Measurements from ENCODE around the gene ALDOA.
"Not testable (repeated sequence)": the region's sequence is repeated elsewhere in the genome, so short reads cannot be mapped to it uniquely, and the experiment has no call there.

The ALDOA gene

DNA sequence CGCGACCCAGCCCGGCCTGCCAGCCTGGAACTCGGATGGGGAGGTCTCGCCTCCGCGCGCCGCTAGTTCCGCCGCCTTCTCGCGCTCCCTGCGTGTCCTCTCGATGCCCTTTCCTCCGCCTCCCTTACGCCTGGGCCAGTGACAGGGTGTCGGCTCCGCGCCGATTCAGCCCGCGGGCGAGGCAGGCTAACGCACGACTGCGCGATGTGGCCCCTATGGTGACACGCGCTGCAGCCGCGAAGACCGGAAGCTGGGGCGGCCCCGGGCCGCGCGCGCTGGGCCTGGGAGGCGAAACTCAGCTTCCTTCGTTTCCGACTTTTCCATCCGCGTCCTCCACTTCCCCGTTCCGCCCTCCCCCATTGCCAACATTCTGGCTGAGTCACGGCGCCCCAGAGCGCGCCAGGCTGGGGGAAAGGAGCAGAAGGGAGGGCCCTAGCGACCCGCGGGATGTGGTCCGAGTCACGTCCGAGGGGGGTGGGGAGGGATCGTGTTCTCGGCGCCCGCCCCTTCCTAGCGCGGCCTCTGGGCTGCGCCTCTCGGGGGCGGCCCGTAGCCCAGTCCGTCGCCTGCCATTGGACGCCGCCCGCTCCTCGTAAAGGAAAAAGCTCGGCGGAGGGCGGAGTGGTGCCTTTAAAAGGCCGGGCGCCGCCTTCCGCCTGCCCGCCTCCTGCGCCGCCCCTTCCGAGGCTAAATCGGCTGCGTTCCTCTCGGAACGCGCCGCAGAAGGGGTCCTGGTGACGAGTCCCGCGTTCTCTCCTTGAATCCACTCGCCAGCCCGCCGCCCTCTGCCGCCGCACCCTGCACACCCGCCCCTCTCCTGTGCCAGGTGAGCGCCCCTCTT lies at the start of gene ALDOA:
Gene ALDOA, plus strand, starts transcription at position 659 of the 841 bp plus-strand sequence. CDS start 1,138 bp downstream, outside the sequence.
- peak; percentile 98 for DNase-seq

DNA sequence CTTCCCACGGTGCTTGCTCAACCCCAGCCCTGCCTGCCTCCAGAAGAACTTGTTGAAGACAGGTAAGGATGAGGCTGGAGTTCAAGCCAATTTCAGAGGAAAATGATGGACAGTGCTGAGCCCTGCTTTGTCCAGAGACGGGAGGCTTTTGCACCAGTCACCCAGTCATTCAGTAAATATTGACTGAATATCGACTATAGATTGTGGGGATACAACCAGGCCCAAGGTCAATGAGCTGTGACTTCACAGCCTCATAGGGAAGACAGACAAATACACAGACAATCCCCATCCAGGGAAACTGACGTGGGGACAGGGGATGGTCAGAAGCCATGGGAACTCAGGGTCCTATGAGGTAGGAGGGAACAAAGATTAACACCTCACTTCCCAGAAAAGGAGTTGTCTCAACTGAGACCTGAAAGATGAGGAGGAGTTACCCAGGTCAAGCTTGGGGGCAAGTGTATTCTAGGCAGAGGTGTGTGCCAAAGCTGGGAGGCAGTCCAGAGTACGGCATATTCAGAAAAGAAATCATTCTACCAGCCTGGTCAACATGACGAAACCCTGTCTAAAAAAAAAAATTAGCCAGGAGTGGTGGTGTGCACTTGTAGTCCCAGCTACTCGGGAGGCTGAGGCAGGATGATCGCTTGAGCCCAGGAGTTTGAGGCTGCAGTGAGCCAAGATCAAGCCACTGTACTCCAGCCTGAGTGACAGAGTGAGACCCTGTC lies 48.8 kb upstream of the ALDOA start:
- no peak for DNase-seq

DNA sequence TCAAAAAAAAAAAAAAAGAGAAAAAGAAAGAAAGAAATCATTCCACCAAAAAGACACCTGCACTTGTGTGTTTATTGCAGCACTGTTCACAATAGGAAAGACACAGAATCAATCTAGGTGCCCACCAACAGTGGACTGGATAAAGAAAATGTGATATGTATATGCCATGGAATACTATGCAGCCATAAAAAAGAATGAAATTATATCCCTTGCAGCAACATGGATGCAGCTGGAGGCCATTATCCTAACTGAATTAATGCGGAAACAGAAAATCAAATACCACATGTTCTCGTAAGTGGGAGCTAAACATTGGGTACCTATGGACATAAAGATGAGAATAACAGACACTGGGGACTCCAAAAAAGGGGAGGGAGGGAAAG lies 48.3 kb upstream of the ALDOA start:
- DNase-seq = no peak

DNA sequence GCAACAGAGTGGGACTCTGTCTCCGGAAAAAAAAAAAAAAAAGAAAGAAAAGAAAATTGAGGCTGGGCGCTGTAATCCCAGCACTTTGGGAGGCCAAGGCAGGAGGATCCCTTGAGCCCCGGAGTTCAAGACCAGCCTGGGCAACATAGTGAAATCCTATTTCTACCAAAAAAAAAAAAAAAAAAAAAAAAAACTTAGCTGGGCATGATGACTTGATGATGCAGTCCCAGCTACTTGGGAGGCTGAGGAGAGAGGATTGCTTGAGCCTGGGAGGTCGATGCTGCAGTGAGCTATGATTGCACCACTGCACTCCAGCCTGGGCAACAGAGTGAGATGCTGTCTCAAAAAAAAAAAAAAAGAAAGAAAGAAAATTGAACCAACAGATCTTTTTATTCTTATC lies 47.6 kb upstream of the ALDOA start:
- DNase-seq = not testable (repeated sequence)

DNA sequence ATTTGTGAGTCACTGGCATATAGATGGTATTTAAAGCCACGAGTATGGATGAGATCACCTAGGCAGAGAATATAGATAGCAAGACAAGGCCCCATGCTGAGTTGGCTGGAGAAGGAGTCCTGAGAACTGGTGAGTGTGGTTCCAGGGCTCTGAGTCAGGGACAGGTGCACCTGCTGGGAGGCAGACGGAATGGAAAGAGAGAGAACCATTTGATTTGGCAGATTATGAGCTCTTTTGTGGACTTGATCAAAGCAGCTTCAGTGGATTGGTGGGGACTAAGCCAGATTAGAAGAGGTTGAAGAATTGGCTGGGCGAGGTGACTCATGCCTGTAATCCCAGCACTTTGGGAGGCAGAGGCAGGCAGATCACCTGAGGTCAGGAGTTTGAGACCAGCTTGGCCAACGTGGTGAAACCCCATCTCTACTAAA lies 46.8 kb upstream of the ALDOA start:
- DNase-seq = no peak

DNA sequence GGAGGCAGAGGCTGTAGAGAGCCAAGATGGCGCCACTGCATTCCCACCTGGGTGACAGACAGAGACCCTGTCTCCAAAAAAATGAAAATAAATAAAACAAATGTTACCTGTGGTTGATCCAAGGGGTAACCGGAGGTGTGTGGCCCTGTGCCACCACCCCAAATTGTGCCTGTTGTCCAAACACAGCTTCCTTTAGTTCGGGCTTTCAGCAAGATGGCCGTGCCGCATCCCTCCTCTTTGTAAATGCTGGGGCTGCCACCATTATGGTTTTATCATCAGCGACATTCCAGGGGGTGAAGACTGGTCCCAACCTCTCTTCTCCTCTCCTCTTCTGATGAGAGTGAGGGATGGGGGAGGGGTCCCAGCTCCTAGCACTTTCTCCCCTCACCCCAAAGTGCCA lies 42.7 kb upstream of the ALDOA start, which contains the start of gene C16orf92:
Gene C16orf92, plus strand, starts transcription at position 312 of the 400 bp plus-strand sequence. CDS start 143 bp downstream, outside the sequence.
- no peak for DNase-seq

DNA sequence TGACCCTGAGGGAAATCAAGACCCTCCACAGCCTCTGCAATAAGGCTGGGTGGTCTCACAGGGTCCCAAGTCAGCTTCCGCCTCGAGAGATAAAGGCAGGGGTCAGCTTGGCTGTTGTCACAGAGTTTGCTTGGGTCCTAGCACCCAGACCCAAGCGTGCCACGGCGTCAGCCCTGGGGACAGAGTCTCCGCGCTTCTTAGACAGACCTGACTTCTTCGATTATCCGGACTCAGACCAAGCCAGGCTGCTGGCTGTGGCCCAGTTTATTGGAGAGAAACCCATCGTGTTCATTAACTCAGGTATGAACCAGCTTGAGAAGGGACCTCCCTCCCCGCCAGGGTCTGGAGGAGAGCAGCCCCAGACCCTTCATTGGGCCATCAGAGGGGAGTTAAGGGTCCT lies 42.0 kb upstream of the ALDOA start:
- no peak for DNase-seq

DNA sequence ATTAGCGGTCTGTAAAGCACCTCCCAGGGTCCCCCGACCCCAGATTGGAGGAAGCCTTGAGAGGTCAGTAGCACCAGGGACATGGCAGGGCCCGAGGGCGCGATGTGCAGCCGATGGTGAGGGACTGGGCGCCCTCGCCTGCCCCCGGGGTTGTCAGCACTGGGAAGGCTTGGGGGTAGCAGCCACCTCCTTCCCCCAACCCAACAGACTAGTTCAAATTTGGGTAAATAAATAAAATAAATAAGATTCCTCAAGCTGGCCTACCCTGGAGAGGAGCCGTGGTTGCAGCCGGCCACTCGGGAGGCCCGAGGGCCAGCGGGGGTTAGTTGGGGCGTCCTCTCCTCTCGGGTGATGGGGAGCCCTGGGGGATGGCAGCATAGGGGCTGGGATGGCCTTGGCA lies 41.1 kb upstream of the ALDOA start:
- no peak for DNase-seq

DNA sequence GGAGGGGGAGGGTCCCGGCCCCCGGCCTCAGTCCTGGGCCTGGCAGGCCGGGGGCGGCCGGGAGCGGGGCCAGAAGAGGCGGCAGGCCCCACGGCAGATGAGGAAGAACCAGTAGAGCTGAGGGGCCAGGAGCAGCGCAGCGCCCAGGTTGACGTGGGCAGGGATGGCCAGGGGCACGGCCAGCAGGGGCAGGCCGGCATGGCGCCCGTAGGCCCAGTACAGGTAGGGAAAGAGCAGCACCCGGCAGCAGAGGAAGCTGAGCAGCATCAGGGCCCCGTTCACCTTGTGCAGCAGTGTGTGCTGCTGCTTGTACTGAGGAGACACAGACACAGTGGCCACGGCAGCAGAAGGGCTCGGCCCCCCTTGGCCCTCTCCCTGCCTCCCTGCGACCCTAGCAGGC lies 40.4 kb upstream of the ALDOA start:
- no peak for DNase-seq

DNA sequence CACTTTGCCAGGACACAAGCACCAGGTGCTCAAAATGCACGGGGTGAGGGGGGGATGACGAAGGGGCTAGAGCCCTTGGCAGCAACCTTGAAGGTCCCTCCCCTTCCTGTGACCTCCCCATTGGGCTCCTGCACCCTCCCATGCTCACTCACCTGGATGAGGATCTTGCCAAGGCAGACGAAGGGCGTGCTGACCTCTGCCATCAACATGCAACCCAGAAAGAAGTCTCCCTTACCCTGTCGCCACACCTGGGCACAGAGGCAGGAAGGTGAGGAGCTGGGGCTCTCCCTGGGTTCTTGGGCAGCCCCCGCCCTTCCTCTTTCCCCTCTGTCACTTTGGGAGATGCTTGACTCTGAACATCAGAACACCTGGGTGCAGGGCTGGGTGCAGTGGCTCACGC lies 40.0 kb upstream of the ALDOA start:
- no peak for DNase-seq

DNA sequence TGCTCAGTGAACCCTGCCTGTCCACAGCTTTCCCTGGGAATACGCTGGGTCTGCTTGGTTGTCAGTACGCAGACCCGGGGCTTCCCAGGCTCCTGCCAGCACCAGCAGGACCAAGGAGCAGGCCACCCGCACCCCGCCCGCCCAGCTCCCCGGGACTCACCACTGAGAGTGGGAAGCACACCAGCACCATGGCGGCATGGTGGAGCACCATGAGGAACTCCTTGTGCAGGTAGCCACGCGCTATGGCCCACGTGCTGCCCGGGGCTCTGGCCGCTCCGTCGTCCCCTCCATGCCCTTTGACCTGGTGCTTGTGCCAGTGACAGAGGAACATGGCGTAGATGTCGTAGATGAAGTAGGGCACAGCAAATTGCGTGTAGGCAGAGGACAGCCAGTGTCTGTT lies 39.1 kb upstream of the ALDOA start:
- no peak for DNase-seq

DNA sequence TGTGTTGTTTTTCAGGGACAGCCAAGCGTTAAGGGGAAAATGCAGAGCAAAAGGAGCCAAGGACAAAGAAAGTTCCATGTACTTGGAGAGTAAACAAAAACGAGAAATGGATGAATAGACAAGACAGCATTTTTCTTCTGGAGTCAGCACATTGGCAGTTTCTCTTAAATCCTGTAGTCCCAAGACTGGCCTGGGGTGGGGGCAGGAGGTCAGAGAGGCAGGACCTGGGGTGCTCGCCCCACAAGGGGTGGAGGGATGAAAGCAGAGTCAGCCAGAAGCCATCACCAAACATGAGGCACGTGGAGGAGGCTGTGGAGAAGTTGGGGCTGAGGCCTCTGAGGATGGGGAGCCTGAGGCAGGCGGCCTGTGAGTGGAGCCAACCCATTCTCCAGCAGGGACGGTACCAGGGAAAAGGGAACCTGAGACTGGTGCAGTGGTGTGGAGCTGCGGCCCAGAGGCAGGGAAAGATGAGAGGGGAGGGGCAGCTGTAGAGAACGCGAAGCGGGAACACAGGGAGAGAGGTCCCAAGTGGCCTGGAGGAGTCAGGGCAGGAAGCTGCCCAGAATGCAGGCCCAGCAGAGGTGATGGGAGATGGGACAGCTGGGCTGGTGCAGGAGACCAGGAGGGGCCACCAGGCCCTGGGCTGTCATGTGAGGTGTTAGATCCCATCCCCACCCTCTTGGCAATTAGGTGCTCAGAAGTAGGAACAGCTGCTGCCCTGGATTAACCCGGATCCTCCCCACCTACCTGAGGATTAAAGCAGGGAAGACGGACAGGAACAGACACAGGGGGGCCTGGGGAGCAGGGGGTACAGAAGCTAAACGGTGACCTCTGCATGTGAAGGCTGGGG lies 37.7 kb upstream of the ALDOA start:
- peak; percentile 38 for DNase-seq

DNA sequence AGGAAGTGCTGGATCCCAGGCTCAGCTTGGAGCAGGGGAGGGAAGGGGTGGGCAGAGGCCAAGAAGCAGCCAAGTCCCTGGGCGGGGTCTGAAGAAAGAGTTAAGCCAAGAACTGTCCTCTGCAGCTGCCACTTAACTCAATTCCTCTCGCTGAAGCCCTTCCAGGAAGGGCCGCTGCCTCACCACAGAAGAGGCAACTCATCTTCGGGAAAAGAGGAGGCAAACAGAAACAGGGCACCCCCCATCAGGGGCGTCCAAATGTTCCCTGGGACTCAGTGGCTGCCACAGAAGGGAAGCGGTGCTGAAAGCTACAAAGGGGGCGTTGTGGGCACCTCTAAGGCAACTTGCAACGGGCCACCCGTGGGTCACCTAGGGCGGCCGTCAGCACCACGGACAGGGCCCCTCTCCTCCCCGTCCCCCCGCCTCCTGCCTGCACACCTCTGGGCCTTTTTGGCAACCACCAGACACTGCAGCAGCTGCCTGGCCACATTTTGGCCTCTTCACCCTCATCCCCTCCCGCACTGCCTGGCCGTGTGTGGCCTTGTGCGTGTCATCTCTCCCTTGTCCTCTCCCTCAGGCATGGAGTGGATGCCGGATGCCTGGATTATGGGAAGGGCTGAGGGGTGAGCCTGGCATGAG lies 37.0 kb upstream of the ALDOA start:
- DNase-seq = peak; percentile 53

DNA sequence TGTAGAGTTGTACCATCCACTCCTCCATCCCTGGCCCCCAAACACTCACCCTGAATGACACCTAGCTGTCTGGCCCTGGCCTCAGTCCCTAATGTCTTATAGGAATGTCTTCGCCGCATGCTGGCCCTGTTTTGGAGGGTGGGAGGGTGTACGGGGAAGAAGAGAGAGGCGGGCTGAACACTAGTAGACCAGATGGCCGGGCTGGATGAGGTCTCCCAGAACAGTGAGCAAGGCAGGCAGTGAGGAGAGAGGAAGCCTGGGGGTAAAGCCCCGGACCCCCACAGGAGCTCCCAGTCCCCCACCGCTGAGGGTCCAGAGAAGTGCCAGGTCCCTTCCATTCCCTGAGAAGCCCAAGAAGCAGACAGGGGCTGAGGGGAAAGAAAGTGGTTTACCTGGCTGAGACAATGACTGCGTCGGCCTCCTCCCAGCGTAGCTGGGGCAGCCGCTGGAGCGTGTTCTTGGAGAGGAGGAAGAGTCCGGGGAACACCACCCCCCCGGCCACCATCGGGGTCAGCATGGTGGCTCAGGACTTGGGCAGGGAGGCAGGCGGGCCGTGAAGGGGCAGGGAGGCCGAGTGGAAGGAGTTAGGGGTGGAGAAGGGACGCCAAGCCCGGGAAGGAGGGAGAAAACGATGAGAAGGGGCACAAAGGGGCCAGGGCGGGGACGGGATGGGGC lies 35.4 kb upstream of the ALDOA start:
- DNase-seq = peak; percentile 41

DNA sequence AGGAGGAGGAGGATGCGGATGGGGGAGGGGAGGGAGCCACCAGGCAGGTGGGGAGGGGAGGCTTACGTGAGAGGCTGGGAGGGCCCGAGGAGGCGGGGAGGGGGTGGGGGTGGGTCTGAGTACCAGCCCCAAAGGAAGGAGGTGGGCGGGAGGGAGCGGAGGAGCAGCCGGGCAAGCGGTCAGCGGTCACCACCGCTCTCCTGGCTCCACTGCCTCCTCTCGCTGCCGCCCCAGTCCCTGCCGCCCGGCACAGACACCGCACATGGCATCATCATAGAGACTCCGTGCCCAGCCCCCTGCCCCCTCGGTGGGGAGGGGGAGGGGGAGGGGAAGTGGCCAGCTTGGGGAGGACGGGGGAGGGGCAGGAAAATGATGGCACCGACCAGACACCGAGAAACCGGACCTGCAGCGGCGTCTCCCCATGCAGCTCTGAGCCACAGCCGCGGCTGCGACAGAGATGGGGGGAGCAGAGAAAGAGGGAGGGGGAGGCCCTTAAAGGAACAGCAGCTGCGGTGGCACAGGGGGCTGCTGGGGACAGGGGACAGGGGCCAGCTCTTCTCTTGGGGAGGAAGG lies 34.6 kb upstream of the ALDOA start, which contains the start of gene TLCD3B:
Gene TLCD3B, minus strand, starts transcription at position 431 of the 573 bp plus-strand sequence. CDS start 744 bp downstream, outside the sequence.
- peak; percentile 75 for DNase-seq

DNA sequence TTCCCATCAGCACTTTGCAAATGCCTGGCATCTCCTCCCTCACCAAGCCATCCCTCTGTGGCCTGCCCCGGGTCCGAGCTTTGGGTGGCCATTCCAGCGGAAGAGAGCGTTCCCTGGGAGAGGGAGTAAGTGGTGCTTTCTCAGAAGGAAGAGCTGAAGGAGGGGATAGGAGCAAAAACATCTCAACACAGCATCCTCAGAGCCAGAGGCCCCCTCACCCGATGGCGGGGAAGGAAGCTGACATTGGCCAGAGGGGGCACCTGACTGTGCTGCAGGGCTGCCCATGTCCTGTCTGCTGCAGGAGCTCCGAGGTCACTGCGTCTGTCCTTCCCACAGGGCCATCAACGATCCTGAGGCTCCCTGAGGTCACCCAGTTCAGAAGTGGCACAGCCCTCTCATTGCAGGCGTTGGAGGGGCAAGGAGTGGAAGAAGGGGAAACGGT lies 34.1 kb upstream of the ALDOA start:
- no peak for DNase-seq

DNA sequence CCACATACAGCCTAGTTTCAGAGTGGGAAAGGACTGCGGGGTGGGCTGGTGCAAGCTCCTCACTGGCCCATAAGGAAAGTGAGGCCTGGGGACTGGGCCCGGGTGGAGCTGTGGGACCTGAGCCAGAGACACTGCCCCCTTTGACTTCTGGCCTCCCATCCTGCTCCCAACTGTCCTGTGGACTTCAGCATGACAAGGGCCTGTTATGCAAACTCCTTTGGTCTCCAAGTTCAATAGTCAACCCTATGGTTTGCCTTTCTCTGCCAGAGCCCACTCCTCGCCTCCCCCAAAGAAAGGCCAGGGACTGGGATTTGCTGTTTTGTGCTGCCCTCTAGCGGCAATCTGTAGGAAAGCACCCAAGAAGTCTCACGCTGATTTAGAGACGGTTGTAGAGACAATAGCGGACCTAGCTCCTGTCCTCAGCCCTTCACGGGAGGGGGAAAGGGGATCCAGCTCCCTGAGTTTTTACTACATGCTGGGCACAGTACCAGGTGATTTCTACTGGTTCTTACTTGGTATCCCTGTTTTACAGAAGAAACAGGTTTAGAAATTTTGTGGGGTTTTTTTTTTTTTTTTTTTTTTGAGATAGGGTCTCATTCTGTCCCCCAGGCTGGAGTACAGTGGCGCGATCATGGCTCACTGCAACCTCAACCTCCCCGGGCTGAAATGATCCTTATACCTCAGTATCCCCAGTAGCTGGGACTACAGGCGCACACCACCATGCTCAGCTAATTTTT lies 33.3 kb upstream of the ALDOA start:
- DNase-seq = peak; percentile 94

DNA sequence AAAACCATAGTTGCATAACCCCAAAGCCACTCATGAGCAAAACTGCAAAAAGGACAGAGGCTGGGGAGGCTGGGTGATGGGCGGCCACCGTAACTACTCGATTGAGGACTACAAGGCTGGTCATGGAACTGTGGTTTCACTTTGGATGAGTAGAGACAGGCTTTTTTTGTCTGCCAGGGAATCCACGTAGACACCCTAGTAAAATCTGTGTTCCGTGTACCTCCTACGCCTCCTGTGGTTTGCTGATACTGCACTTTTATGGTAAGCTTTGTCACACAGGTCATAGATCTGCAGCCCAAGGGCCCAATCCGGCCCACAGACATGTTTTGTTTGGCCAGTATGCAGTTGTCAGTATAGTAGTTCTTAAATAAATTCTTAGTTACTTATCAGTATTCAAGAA lies 32.3 kb upstream of the ALDOA start:
- DNase-seq = no peak

DNA sequence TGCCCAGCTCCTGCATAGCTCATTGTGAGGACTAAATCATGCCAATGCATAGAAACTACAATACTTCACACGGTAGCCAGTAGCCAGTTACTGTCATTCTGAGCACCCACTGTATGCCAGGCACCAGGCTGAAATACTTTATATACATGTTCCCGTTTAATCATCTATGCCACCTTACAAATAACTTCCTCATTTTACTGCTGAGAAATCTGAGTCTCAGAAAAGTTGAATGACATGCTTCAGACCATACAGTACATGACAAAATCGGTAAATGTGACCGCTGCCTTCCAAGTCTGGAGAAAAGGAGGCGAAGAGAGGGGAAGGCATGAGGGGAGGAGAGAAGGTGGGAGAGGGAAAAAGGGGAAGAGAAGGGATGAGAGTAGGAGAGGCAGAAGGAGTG lies 25.3 kb upstream of the ALDOA start:
- no peak for DNase-seq

DNA sequence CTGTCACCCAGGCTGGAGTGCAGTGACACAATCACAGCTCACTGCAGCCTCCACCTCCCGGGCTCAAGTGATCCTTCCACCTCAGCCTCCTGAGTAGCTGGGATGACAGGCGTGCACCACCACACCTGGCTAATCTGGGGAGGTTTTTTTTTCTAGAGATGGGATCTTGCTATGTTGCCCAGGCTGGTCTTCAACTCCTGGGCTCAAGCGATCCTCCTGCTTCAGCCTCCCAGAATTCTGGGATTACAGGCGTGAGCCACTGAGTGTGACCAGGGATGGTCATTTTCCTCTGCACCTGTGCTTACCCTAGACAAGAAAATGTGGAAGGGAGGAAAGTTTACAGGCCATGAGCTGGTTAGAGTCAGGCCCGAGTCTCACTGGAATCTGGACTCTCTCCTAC lies 24.9 kb upstream of the ALDOA start:
- not testable (repeated sequence) for DNase-seq

DNA sequence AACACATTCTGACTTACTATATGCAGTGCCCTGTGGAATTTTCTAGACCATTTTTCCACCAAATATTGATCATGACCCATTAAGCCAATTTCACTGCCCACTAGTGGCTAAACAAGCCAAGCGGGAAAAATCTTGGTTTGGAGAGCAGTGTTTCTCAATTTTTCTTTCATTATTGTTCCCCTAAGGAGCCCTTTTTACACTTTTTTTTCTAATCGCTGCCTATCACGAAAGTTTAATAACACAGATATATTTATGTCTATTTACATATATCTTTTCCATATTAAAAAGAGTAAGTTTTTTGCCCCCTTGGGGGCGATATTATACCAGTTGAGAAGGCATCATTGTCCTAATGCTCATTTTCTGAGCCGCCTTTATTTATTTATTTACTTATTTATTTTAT lies 23.7 kb upstream of the ALDOA start:
- DNase-seq = peak; percentile 59
